ENCODE data around the gene STRN. TPM values are rescaled to one million over a fixed set of nuclear protein-coding genes. Genes with fewer than 3 reads are reported as not detected.

Gene STRN
- total RNA-seq, 2 experiments from 2014 or later = 20.4 to 20.8 TPM

- ATAC-seq (ENCODE audit: poor library complexity) (no peak), DNase-seq (no peak)
- H3K9me3 ChIP-seq (ENCODE audit: control insufficient read depth in 1 of 2, insufficient read depth in 1 of 2, low read length in 2 of 2) = no peaks in the 10 kb centered on the region
- no peak overlapping the region for H3K27ac ChIP-seq (ENCODE audit: low read depth in 1 of 2, low read length in 2 of 2)
- peaks cover 13% of the 10 kb centered on the region for H3K4me1 ChIP-seq (ENCODE audit: insufficient read depth, low read length)
- peaks cover 87% of the 10 kb centered on the region for H3K4me1 Mint-ChIP-seq (ENCODE audit: low read depth)
- intact Hi-C loops (cut with DNase I, micrococcal nuclease) = loop anchor here (10.0 kb wide), 3 partner anchors 125 to 1815 kb away; partner anchors contain the start of genes ATL2 (in 1 of the 2), GEMIN6 (in 1 of the 2), GPATCH11 (in 1 of the 2) and HEATR5B (in 1 of the 2)
- H3K36me3 Mint-ChIP-seq (ENCODE audit: low read depth) = peaks cover 7% of the 10 kb centered on the region
- ChIA-PET POLR2A (no interaction called here), CTCF (interaction anchor here (0.7 to 0.9 kb wide), 2 partner anchors 13 to 23 kb away, joined by 3 to 4 read pairs; no protein-coding TSS in a partner anchor)
- no peaks in the 10 kb centered on the region for H3K27me3 ChIP-seq (ENCODE audit: control insufficient read depth in 1 of 2, insufficient read depth in 2 of 2, low read length in 2 of 2)
- no peak overlapping the region for H3K4me3 ChIP-seq (ENCODE audit: low read length)
- no peak overlapping the region for H3K27ac Mint-ChIP-seq
- no peaks in the 10 kb centered on the region for H3K27me3 Mint-ChIP-seq
- H3K4me3 Mint-ChIP-seq = no peak overlapping the region
- H3K36me3 ChIP-seq (ENCODE audit: insufficient read depth, low read length) = no peaks in the 10 kb centered on the region
- no peak for TF ChIP-seq CTCF (IDR thresholded peaks at IDR 0.05)
- no peaks in the 10 kb centered on the region for H3K9me3 Mint-ChIP-seq
These were observed 6.2 kb downstream of the STRN start for GRCh38 chr2:36960005-36960675.

- Histone ChIP-seq H3K9me3 (ENCODE audit: control insufficient read depth in 1 of 2, insufficient read depth in 1 of 2, low read length in 2 of 2) (no peaks in the 10 kb centered on the region), H3K27ac (ENCODE audit: low read depth in 1 of 2, low read length in 2 of 2) (no peak overlapping the region), H3K4me3 (ENCODE audit: low read length) (no peak overlapping the region), H3K4me1 (ENCODE audit: insufficient read depth, low read length) (no peaks in the 10 kb centered on the region), H3K27me3 (ENCODE audit: control insufficient read depth in 1 of 2, insufficient read depth in 2 of 2, low read length in 2 of 2) (no peaks in the 10 kb centered on the region), H3K36me3 (ENCODE audit: insufficient read depth, low read length) (peaks cover 4% of the 10 kb centered on the region)
- Mint-ChIP-seq H3K36me3 (ENCODE audit: low read depth) (peaks cover 19% of the 10 kb centered on the region), H3K4me3 (no peak overlapping the region), H3K27me3 (no peaks in the 10 kb centered on the region), H3K4me1 (ENCODE audit: low read depth) (peaks cover 70% of the 10 kb centered on the region), H3K27ac (peak overlapping the region; percentile 12), H3K9me3 (no peaks in the 10 kb centered on the region)
- DNase-seq (no peak), ATAC-seq (ENCODE audit: poor library complexity) (no peak)
- TF ChIP-seq CTCF (IDR thresholded peaks at IDR 0.05) = no peak
- ChIA-PET POLR2A (no interaction called here), CTCF (no interaction called here)
- intact Hi-C loops (cut with DNase I, micrococcal nuclease) = no loop called here
These were observed 11.2 kb downstream of the STRN start for GRCh38 chr2:36954977-36955607.

- no peaks in the 10 kb centered on the region for H3K9me3 Mint-ChIP-seq
- Histone ChIP-seq H3K4me1 (ENCODE audit: insufficient read depth, low read length) (no peaks in the 10 kb centered on the region), H3K4me3 (ENCODE audit: low read length) (no peak overlapping the region), H3K9me3 (ENCODE audit: control insufficient read depth in 1 of 2, insufficient read depth in 1 of 2, low read length in 2 of 2) (no peaks in the 10 kb centered on the region), H3K27ac (ENCODE audit: low read depth in 1 of 2, low read length in 2 of 2) (no peak overlapping the region), H3K27me3 (ENCODE audit: control insufficient read depth in 1 of 2, insufficient read depth in 2 of 2, low read length in 2 of 2) (no peaks in the 10 kb centered on the region), H3K36me3 (ENCODE audit: insufficient read depth, low read length) (peaks cover 4% of the 10 kb centered on the region)
- H3K4me1 Mint-ChIP-seq (ENCODE audit: low read depth) = peaks cover 69% of the 10 kb centered on the region
- intact Hi-C loops (cut with DNase I, micrococcal nuclease) = no loop called here
- ChIA-PET POLR2A (no interaction called here), CTCF (no interaction called here)
- no peak for TF ChIP-seq CTCF (IDR thresholded peaks at IDR 0.05)
- ATAC-seq (ENCODE audit: poor library complexity) (no peak), DNase-seq (no peak)
- no peaks in the 10 kb centered on the region for H3K27me3 Mint-ChIP-seq
- peaks cover 12% of the 10 kb centered on the region for H3K36me3 Mint-ChIP-seq (ENCODE audit: low read depth)
- no peak overlapping the region for H3K4me3 Mint-ChIP-seq
- no peak overlapping the region for H3K27ac Mint-ChIP-seq
These were observed 13.6 kb downstream of the STRN start for GRCh38 chr2:36952748-36953197.

All from CD4-positive, alpha-beta T cell (primary cell).